ENCODE measurements around the gene RCCD1.

DNA sequence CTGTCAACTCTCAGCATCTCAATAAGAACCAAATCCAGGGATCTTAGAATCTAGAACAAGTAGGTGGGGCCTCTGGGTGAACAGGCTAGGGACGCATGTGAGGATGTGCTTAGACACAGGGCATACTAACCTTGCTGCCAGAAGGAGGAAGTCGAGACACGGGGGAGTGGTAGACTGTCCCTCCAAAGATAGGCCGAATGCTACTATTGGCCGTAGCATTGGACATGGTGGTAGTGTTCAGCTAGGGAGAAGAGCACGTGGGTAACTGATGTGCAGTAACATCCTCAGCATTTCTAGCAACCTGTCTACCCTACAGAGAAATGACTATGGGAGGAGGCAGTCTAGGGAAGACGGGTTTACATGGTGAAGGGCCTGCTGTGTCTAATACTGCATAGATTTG, 15.6 kb downstream of the RCCD1 start:
- TF ChIP-seq, protein P1, sequence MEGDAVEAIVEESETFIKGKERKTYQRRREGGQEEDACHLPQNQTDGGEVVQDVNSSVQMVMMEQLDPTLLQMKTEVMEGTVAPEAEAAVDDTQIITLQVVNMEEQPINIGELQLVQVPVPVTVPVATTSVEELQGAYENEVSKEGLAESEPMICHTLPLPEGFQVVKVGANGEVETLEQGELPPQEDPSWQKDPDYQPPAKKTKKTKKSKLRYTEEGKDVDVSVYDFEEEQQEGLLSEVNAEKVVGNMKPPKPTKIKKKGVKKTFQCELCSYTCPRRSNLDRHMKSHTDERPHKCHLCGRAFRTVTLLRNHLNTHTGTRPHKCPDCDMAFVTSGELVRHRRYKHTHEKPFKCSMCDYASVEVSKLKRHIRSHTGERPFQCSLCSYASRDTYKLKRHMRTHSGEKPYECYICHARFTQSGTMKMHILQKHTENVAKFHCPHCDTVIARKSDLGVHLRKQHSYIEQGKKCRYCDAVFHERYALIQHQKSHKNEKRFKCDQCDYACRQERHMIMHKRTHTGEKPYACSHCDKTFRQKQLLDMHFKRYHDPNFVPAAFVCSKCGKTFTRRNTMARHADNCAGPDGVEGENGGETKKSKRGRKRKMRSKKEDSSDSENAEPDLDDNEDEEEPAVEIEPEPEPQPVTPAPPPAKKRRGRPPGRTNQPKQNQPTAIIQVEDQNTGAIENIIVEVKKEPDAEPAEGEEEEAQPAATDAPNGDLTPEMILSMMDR (IDR thresholded peaks at IDR 0.05; ENCODE audit: low read length): no peak
- no peak for TF ChIP-seq EZH2 (IDR thresholded peaks at IDR 0.05; ENCODE audit: borderline replicate concordance, low read length)
